Natural killer cell (primary cell): ENCODE results near the gene RPS4Y1. TPM values are rescaled to one million over a fixed set of nuclear protein-coding genes. Genes with fewer than 3 reads are reported as not detected.

Source experiments
- ATAC-seq, 3 donors: fragments of 150-1000 bp in 2 of 3; fragments of 200-7000 bp in 1 of 3; cut with Tn5 transposase; 1 replicate in 1 of 3; 2 replicates in 2 of 3; pipeline ENCODE4 v1.10.0; 2021; ENCODE audit warnings: mild to moderate bottlenecking in 2 of 3, moderate library complexity in 2 of 3
- DNase-seq, 2 donors: peaks; one replicate each; pipeline versions ENCODE4 v3.0.0 to v3.0.0-alpha.2; 2013 to 2021; ENCODE audit warnings: mixed read lengths in 1 of 2
- H3K27ac ChIP-seq: one replicate; pipeline ENCODE4 v1.5.1; 2013; ENCODE audit warnings: mild to moderate bottlenecking, low read length
- H3K27me3 ChIP-seq: one replicate; pipeline ENCODE4 v1.6.1; 2013; ENCODE audit warnings: low read length; ENCODE audit not compliant: control insufficient read depth, insufficient read depth
- H3K36me3 ChIP-seq: one replicate; pipeline ENCODE4 v1.6.1; 2013; ENCODE audit warnings: low read length; ENCODE audit not compliant: control insufficient read depth, insufficient read depth
- H3K4me1 ChIP-seq: one replicate; pipeline ENCODE4 v1.6.1; 2013; ENCODE audit warnings: low read length; ENCODE audit not compliant: control insufficient read depth, insufficient read depth
- H3K4me3 ChIP-seq: one replicate; pipeline ENCODE4 v1.5.1; 2013; ENCODE audit warnings: low read length
- H3K9me3 ChIP-seq: one replicate; pipeline ENCODE4 v1.6.1; 2013; ENCODE audit warnings: low read length; ENCODE audit not compliant: control insufficient read depth, insufficient read depth
- H3K27ac Mint-ChIP-seq, 2 donors: one replicate each; pipeline ENCODE4 v1.8.0; 2022; ENCODE audit warnings: mild to moderate bottlenecking in 2 of 2, mixed read lengths in 2 of 2, moderate library complexity in 1 of 2
- H3K27me3 Mint-ChIP-seq, 2 donors: one replicate each; pipeline ENCODE4 v1.8.0; 2022; ENCODE audit warnings: low read depth in 2 of 2, mixed read lengths in 2 of 2
- H3K36me3 Mint-ChIP-seq: one replicate; pipeline ENCODE4 v1.8.0; 2022; ENCODE audit warnings: mixed read lengths
- H3K4me1 Mint-ChIP-seq, 2 donors: one replicate each; pipeline ENCODE4 v1.8.0; 2022; ENCODE audit warnings: mixed read lengths in 2 of 2
- H3K4me3 Mint-ChIP-seq: one replicate; pipeline ENCODE4 v1.8.0; 2022; ENCODE audit warnings: mild to moderate bottlenecking, moderate library complexity, mixed read lengths
- H3K9me3 Mint-ChIP-seq, 2 donors: one replicate each; pipeline ENCODE4 v1.8.0; 2022; ENCODE audit warnings: mixed read lengths in 2 of 2
- WGBS: methylation state at CpG from one replicate; pipeline ENCODE4 v1.1.7; 2013; ENCODE audit warnings: missing lambda C conversion rate; ENCODE audit not compliant: insufficient coverage; 5-methylcytosine and 5-hydroxymethylcytosine counted together
- intact Hi-C: fragments of 100-400 bp; cut with micrococcal nuclease; formaldehyde crosslinking; loops from one replicate; pipeline ENCODE4 v1.14.2; 2022
- total RNA-seq, 4 donors: library from RNA; stranded (reverse); fragments of 120-200 nt in 1 of 4; gene quantifications; one replicate each; pipeline versions ENCODE4 v1.2.3 to v1.2.4, GENCODE V29; 2013 to 2022
- TF ChIP-seq, protein P1 (sequence below): fragments of 200-600 bp; IDR thresholded peaks from one replicate; pipeline ENCODE4 v1.8.0; 2022; ENCODE audit warnings: antibody characterized with exemption

The RPS4Y1 gene
- total RNA-seq, 3 donors from 2014 or later (not counting 1 experiment from before 2014, with no cell fraction given) = 231 to 240 TPM; not detected in 1

DNA sequence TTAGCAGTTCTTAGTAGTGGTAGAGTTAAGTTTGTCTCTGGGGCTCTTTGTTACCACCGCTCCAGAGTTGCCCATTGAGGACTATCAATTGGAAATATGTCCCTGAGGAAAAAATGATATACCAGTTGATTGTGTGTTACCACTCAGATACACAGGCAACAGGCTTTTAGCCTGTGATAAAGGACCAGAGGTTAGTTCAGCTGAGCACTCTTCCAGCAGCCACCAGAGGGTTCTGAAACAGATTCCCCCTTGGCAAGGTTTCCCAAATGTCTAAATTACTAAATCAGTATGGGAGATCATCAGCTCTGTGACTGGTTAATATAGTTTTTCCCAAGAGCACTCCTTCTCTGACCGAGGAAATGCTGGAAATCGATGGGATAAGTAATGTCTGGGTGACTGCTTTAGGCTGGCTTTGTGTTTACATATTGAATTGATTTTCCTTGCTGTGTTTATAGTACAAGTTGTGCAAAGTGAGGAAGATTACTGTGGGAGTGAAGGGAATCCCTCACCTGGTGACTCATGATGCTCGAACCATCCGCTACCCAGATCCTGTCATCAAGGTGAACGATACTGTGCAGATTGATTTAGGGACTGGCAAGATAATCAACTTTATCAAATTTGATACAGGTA is 12.9 kb downstream of the RPS4Y1 start:
- ATAC-seq = no peak
- H3K27me3 Mint-ChIP-seq = no peaks in the 10 kb centered on the region
- Histone ChIP-seq H3K4me1 (no peaks in the 10 kb centered on the region), H3K4me3 (no peak overlapping the region), H3K36me3 (peaks cover 46% of the 10 kb centered on the region), H3K27ac (no peak overlapping the region), H3K9me3 (no peaks in the 10 kb centered on the region), H3K27me3 (no peaks in the 10 kb centered on the region)
- intact Hi-C loops = no loop called here
- 100% methylated on average over 5 of the region's 6 CpGs for WGBS
- no peak overlapping the region for H3K4me3 Mint-ChIP-seq
- no peaks in the 10 kb centered on the region for H3K36me3 Mint-ChIP-seq
- no peak overlapping the region for H3K27ac Mint-ChIP-seq
- peaks cover 0 to 43% of the 10 kb centered on the region in 2 donors for H3K4me1 Mint-ChIP-seq
- no peaks in the 10 kb centered on the region for H3K9me3 Mint-ChIP-seq
- no peak for DNase-seq
- TF ChIP-seq, protein P1, sequence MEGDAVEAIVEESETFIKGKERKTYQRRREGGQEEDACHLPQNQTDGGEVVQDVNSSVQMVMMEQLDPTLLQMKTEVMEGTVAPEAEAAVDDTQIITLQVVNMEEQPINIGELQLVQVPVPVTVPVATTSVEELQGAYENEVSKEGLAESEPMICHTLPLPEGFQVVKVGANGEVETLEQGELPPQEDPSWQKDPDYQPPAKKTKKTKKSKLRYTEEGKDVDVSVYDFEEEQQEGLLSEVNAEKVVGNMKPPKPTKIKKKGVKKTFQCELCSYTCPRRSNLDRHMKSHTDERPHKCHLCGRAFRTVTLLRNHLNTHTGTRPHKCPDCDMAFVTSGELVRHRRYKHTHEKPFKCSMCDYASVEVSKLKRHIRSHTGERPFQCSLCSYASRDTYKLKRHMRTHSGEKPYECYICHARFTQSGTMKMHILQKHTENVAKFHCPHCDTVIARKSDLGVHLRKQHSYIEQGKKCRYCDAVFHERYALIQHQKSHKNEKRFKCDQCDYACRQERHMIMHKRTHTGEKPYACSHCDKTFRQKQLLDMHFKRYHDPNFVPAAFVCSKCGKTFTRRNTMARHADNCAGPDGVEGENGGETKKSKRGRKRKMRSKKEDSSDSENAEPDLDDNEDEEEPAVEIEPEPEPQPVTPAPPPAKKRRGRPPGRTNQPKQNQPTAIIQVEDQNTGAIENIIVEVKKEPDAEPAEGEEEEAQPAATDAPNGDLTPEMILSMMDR = no peak

DNA sequence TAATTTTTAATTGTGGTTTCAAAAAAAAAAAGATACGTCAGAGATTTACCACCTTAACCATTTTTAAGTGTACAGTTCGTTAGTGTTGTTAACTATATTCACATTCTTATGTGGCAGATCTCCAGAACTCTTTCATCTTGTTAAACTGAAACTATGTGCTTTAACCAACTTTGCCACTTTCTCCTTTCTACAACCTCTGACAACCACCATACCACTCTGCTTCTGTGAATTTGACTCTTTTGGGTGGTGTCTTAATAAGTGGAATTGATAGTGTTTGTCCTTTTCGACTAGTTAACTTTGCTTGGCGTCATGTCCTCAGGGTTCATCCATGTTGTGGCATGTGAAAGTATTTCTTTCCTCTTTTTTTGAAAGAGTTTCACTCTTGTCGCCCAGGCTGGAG is 15.7 kb downstream of the RPS4Y1 start:
- Mint-ChIP-seq H3K4me1 (peaks cover 0 to 54% of the 10 kb centered on the region in 2 donors), H3K27ac (peak overlapping the region in 1 of 2 donors; percentile 73), H3K27me3 (no peaks in the 10 kb centered on the region), H3K36me3 (no peaks in the 10 kb centered on the region), H3K4me3 (no peak overlapping the region), H3K9me3 (no peaks in the 10 kb centered on the region)
- no peaks in the 10 kb centered on the region for H3K9me3 ChIP-seq
- peak in 1 of 2 donors; percentile 27 for DNase-seq
- H3K27me3 ChIP-seq = no peaks in the 10 kb centered on the region
- intact Hi-C loops = no loop called here
- WGBS = 60% methylated on average over 1 of the region's 5 CpGs
- H3K4me1 ChIP-seq = no peaks in the 10 kb centered on the region
- peak in 1 of 3 donors; percentile 21 for ATAC-seq
- H3K27ac ChIP-seq = no peak overlapping the region
- peaks cover 31% of the 10 kb centered on the region for H3K36me3 ChIP-seq
- H3K4me3 ChIP-seq = no peak overlapping the region
- TF ChIP-seq, protein P1 = no peak

DNA sequence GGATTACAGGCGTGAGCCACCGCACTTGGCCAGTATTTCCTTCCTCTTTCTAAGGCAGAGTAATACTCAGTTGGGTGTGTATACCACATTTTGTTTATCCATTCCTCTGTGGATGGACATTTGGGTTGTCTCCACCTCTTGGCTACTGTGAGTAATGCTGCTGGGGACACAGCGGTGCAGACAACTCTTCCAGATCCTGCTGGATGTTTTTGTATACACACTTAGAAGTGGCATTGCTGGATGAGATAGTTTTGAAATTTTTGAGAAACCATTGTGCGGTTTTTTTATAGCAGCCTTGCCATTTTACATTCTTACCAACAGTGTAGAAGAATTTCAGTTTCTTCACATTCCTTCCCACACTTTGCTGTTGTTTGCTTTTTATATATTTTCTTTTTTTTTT is 16.3 kb downstream of the RPS4Y1 start:
- no peak for ATAC-seq
- no peaks in the 10 kb centered on the region for H3K27me3 ChIP-seq
- Mint-ChIP-seq H3K4me1 (peaks cover 0 to 47% of the 10 kb centered on the region in 2 donors), H3K27me3 (no peaks in the 10 kb centered on the region), H3K9me3 (no peaks in the 10 kb centered on the region), H3K4me3 (no peak overlapping the region), H3K27ac (peak overlapping the region in 1 of 2 donors; percentile 73), H3K36me3 (no peaks in the 10 kb centered on the region)
- H3K27ac ChIP-seq = no peak overlapping the region
- DNase-seq = no peak
- peaks cover 34% of the 10 kb centered on the region for H3K36me3 ChIP-seq
- TF ChIP-seq, protein P1 = peak; percentile 10
- WGBS = 87% methylated on average over 3 of the region's 4 CpGs
- intact Hi-C loops = no loop called here
- H3K9me3 ChIP-seq = no peaks in the 10 kb centered on the region
- H3K4me3 ChIP-seq = no peak overlapping the region
- no peaks in the 10 kb centered on the region for H3K4me1 ChIP-seq

DNA sequence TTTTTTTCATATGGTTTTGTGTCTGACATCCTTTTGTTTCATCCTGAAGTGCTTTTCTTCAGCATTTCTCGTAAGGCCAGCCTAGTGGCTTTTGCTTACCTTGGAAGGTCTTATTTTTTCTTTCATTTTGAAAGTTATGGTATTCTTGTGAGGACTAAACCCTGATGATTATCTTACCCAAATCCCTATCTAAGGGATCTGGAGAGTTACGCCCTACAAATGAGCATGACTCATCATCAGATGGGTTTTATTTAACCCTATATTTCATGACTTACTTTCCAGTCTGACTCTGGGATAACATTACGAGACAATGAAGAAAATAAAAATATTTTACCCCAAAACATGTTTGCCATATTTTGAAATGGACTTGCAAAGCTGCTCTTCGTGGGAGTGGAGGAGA is 18.4 kb downstream of the RPS4Y1 start:
- no peak for ATAC-seq
- Histone ChIP-seq H3K9me3 (no peaks in the 10 kb centered on the region), H3K27ac (no peak overlapping the region), H3K36me3 (peaks cover 36% of the 10 kb centered on the region), H3K27me3 (no peaks in the 10 kb centered on the region), H3K4me1 (no peaks in the 10 kb centered on the region), H3K4me3 (no peak overlapping the region)
- intact Hi-C loops = no loop called here
- Mint-ChIP-seq H3K9me3 (no peaks in the 10 kb centered on the region), H3K27me3 (no peaks in the 10 kb centered on the region), H3K4me3 (no peak overlapping the region), H3K36me3 (no peaks in the 10 kb centered on the region), H3K27ac (peak overlapping the region in 1 of 2 donors; percentile 73), H3K4me1 (peaks cover 0 to 43% of the 10 kb centered on the region in 2 donors)
- TF ChIP-seq, protein P1 = no peak
- no peak for DNase-seq
- 43% methylated on average over 1 of the region's 4 CpGs for WGBS
